Cardiac septum (tissue), 1 donor: ENCODE results near the gene L1CAM. TPM values are rescaled to one million over a fixed set of nuclear protein-coding genes. Genes with fewer than 3 reads are reported as not detected.

Source experiments
- DNase-seq: peaks from one replicate; pipeline ENCODE4 v3.0.0-alpha.2; 2020; ENCODE audit warnings: low spot score
- intact Hi-C: fragments of 100-400 bp; cut with DNase I; formaldehyde crosslinking; loops from one replicate; pipeline ENCODE4 v1.14.0; 2022
- total RNA-seq: library from RNA; stranded (reverse); fragmentation: NEBNext Ultra II Directional; extraction: Animal tissue kit (Norgen Biotek cat#: 25700); gene quantifications from one replicate; pipeline ENCODE4 v1.2.1, GENCODE V29; 2021
- donor health status: DM: no; HTN: no; CAD: no.

L1CAM gene
- total RNA-seq, 1 donor from 2014 or later: 1.5 TPM

GRCh38 chrX:153880440-153880815 lies 5.5 kb downstream of the L1CAM start:
- intact Hi-C loops: no loop called here
- no peak for DNase-seq

GRCh38 chrX:153879741-153880439 lies 6.1 kb downstream of the L1CAM start:
- DNase-seq: no peak
- intact Hi-C loops: no loop called here

GRCh38 chrX:153878969-153879653 lies 6.9 kb downstream of the L1CAM start:
- intact Hi-C loops: no loop called here
- DNase-seq: no peak

GRCh38 chrX:153878345-153878744 lies 7.6 kb downstream of the L1CAM start:
- no peak for DNase-seq
- intact Hi-C loops: no loop called here

- DNase-seq: no peak
- intact Hi-C loops: no loop called here
Observed at GRCh38 chrX:153877571-153878261, 8.3 kb downstream of the L1CAM start.

GRCh38 chrX:153876112-153876491 lies 9.9 kb downstream of the L1CAM start:
- intact Hi-C loops: no loop called here

GRCh38 chrX:153875391-153876111 lies 10.4 kb downstream of the L1CAM start:
- DNase-seq: peak; percentile 82
- intact Hi-C loops: no loop called here

More at GRCh38 chrX:153876112-153876491, 9.9 kb downstream of the L1CAM start:
- DNase-seq: no peak

GRCh38 chrX:153874366-153875125 lies 11.4 kb downstream of the L1CAM start:
- intact Hi-C loops: no loop called here
- DNase-seq: no peak

GRCh38 chrX:153874085-153874365 lies 11.9 kb downstream of the L1CAM start:
- no peak for DNase-seq

GRCh38 chrX:153873282-153874084 lies 12.5 kb downstream of the L1CAM start:
- no peak for DNase-seq

More at GRCh38 chrX:153874085-153874365, 11.9 kb downstream of the L1CAM start:
- intact Hi-C loops: no loop called here

GRCh38 chrX:153871946-153872878 lies 13.8 kb downstream of the L1CAM start:
- no peak for DNase-seq
- intact Hi-C loops: no loop called here

More at GRCh38 chrX:153873282-153874084, 12.5 kb downstream of the L1CAM start:
- intact Hi-C loops: no loop called here

GRCh38 chrX:153871451-153871850 lies 14.5 kb downstream of the L1CAM start:
- DNase-seq: no peak
- intact Hi-C loops: no loop called here

GRCh38 chrX:153870791-153871360 lies 15.1 kb downstream of the L1CAM start:
- DNase-seq: peak; percentile 61
- intact Hi-C loops: no loop called here

- intact Hi-C loops: no loop called here
- DNase-seq: peak; percentile 63
Observed at GRCh38 chrX:153870288-153870690, 15.7 kb downstream of the L1CAM start.

- peak; percentile 72 for DNase-seq
- intact Hi-C loops: no loop called here
Observed at GRCh38 chrX:153869473-153870287, 16.3 kb downstream of the L1CAM start.
